Right lobe of liver (tissue), 6 donors: Measurements from ENCODE around the gene CTSD. TPM values are rescaled to one million over a fixed set of nuclear protein-coding genes. Genes with fewer than 3 reads are reported as not detected.

Source experiments
- ATAC-seq, 4 donors: fragments of 200-7000 bp; cut with Tn5 transposase; one replicate each; pipeline ENCODE4 v1.9.1; 2020; ENCODE audit warnings: mild to moderate bottlenecking in 4 of 4, moderate library complexity in 4 of 4
- DNase-seq, 3 donors: peaks; one replicate each; pipeline ENCODE4 v3.0.0-alpha.2; 2020
- H3K27ac ChIP-seq, 3 donors: fragments of 200-600 bp; one replicate each; pipeline ENCODE4 v1.8.0; 2022
- H3K27me3 ChIP-seq, 2 donors: fragments of 200-600 bp; one replicate each; pipeline ENCODE4 v1.8.0; 2022
- H3K36me3 ChIP-seq, 4 donors: fragments of 200-600 bp; sonication (generic) in 1 of 4; one replicate each; pipeline versions ENCODE4 v1.5.1 to v1.8.0; 2017 to 2022; ENCODE audit warnings: control low read depth in 1 of 4
- H3K4me1 ChIP-seq, 4 donors: fragments of 200-600 bp; sonication (generic) in 1 of 4; one replicate each; pipeline versions ENCODE4 v1.5.1 to v1.8.0; 2017 to 2022; ENCODE audit warnings: control low read depth in 1 of 4
- H3K4me3 ChIP-seq, 3 donors: fragments of 200-600 bp; one replicate each; pipeline ENCODE4 v1.8.0; 2022
- H3K9me3 ChIP-seq, 4 donors: fragments of 200-600 bp; sonication (generic) in 1 of 4; one replicate each; pipeline versions ENCODE4 v1.5.1 to v1.8.0; 2017 to 2022; ENCODE audit warnings: control low read depth in 1 of 4
- CTCF ChIP-seq, 4 donors: fragments of 200-600 bp in 3 of 4; fragments of 450-650 bp in 1 of 4; IDR thresholded peaks; one replicate each; pipeline versions ENCODE4 v1.5.1 to v1.8.0; 2016 to 2022; ENCODE audit warnings: antibody characterized with exemption in 4 of 4, mild to moderate bottlenecking in 2 of 4
- POLR2A ChIP-seq: fragments of 450-650 bp; IDR thresholded peaks from one replicate; pipeline ENCODE4 v1.6.1; 2017; ENCODE audit warnings: antibody characterized with exemption, mild to moderate bottlenecking
- WGBS: methylation state at CpG from one replicate; pipeline ENCODE4 v1.1.6; 2018; ENCODE audit warnings: low coverage, low lambda C conversion rate; ENCODE audit not compliant: insufficient coverage; ENCODE audit errors: missing lambda C conversion rate; 5-methylcytosine and 5-hydroxymethylcytosine counted together
- intact Hi-C, 2 donors: fragments of 100-400 bp; cut with DNase I; formaldehyde crosslinking; loops; one replicate each; pipeline versions ENCODE4 v1.11.2 to v1.14.1; 2022
- total RNA-seq, 6 experiments: library from RNA; depleted of rRNA in 2 of 6; stranded (reverse); fragments of >200 nt in 2 of 6; fragmentation: NEBNext Ultra II Directional in 3 of 6; extraction: Animal tissue kit (Norgen Biotek cat#: 25700) in 3 of 6; gene quantifications; one replicate each; pipeline versions ENCODE4 v1.1.0 to v1.2.4, GENCODE V29; 2016 to 2023
- donor health status: DM: no; HTN: yes; CAD: no.
- donor health status: DM: no; HTN: no; CAD: no.
- donor health status: DM: no; HTN: no; CAD: no.
- donor health status: DM: no; HTN: yes; CAD: no.
- donor health status: DM: no; HTN: yes; CAD: no.

The CTSD gene
- total RNA-seq, 6 experiments from 2014 or later, result 515 to 1,549 (median 1,009) TPM

DNA sequence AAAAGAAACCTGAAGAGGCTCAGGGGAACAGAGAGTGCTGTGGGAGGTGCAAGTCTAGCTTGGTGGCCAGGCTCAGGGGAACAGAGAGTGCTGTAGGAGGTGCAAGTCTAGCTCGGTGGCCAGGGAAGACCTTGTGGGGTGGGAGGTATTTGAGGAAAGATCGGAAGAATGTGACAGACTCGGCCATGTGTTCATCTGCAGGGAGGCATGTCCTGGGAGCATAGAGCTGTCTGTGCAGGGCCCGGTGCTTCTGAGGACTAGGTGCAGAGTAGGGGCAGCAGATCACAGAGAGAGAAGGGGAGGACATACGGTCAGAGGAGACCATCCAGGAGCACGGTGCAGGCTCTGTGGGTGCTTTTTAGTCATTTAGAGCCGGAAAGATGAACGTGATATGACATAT is 24.2 kb downstream of the CTSD start:
- Histone ChIP-seq H3K4me3 (no peak overlapping the region), H3K4me1 (no peaks in the 10 kb centered on the region), H3K9me3 (peaks cover 0 to 7% (median 1%) of the 10 kb centered on the region in 4 donors), H3K36me3 (no peaks in the 10 kb centered on the region), H3K27me3 (no peaks in the 10 kb centered on the region), H3K27ac (no peak overlapping the region)
- intact Hi-C loops, result no loop called here
- ATAC-seq (peak in 2 of 4 donors; percentile 2 to 3), DNase-seq (peak in 1 of 3 donors; percentile 34)
- 59% methylated on average over 8 of the region's 8 CpGs for WGBS
- TF ChIP-seq POLR2A, result no peak
- TF ChIP-seq CTCF (IDR thresholded peaks at IDR 0.05), result no peak

- TF ChIP-seq CTCF (IDR thresholded peaks at IDR 0.05), result no peak
- no peak for TF ChIP-seq POLR2A
- H3K4me3 ChIP-seq, result no peak overlapping the region
- DNase-seq (peak in 1 of 3 donors; percentile 22), ATAC-seq (no peak)
- peaks cover 0 to 7% (median 1%) of the 10 kb centered on the region in 4 donors for H3K9me3 ChIP-seq
- H3K4me1 ChIP-seq, result no peaks in the 10 kb centered on the region
- H3K36me3 ChIP-seq, result no peaks in the 10 kb centered on the region
- 79% methylated on average over 10 of the region's 10 CpGs for WGBS
- intact Hi-C loops, result no loop called here
- H3K27me3 ChIP-seq, result no peaks in the 10 kb centered on the region
- H3K27ac ChIP-seq, result no peak overlapping the region
Observed at GRCh38 chr11:1738380-1738779, 25.3 kb downstream of the CTSD start.

DNA sequence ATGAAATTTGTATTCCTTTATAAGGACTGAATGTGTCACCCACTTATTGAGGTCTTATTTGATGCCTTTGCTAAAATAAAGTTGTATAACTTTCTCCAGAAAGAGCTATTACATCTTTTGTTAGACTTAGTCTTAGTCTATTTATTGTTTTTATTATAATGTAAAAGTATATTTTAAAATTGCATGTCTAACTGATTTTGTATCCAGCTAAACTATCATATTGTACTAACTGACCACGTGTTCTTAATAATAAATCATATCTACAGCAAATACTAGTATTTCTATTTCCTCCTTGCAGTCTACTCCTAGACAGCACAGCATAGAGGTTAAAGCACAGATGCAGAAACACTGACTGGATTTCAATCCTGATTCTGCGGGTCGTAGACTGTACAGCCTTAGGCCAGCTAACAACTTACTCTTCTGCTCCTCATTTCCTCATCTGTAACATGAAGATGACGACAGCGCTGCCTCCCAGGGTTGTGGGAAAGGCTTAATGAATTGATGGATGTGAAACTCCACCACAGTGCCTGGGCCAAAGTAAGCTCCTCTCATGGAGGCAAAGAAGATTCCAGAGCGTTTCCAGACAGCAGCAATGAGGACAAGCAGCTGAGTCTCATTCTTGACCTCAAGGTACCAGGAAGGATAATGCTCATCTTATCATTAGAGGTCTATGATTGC is 26.5 kb downstream of the CTSD start:
- TF ChIP-seq POLR2A, result no peak
- TF ChIP-seq CTCF (IDR thresholded peaks at IDR 0.05), result no peak
- H3K4me3 ChIP-seq, result no peak overlapping the region
- DNase-seq (peak in 1 of 3 donors; percentile 20), ATAC-seq (no peak)
- H3K36me3 ChIP-seq, result no peaks in the 10 kb centered on the region
- no peaks in the 10 kb centered on the region for H3K27me3 ChIP-seq
- peaks cover 0 to 7% (median 1%) of the 10 kb centered on the region in 4 donors for H3K9me3 ChIP-seq
- H3K4me1 ChIP-seq, result no peaks in the 10 kb centered on the region
- intact Hi-C loops, result no loop called here
- WGBS, result 66% methylated on average over 6 of the region's 6 CpGs
- no peak overlapping the region for H3K27ac ChIP-seq

DNA sequence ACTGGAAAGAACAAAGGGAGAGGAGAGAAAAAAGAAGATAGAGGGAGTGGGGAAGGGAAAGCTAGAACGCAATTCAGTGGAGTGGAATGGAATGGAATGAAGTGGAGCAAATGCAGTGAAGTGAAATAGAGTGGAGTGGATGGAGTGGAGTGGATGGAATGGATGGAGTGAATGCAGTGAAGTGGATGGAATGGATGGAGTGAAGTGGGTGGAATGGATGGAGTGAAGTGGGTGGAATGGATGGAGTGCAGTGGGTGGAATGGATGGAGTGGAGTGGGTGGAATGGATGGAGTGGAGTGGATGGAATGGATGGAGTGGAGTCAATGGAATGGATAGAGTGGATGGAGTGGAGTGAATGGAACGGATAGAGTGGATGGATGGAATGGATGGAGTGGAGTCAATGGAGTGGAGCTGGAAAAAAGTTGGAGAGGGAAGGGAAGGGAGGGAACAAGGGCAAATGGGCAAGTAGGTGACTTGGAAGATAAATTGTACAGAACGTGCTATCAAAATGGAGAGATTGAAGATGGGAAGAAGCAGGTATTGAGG is 27.2 kb downstream of the CTSD start:
- H3K4me1 ChIP-seq, result no peaks in the 10 kb centered on the region

More for the DNA sequence above, 27.2 kb downstream of the CTSD start:
- peaks cover 0 to 7% (median 1%) of the 10 kb centered on the region in 4 donors for H3K9me3 ChIP-seq
- H3K27me3 ChIP-seq, result no peaks in the 10 kb centered on the region
- intact Hi-C loops, result no loop called here
- H3K4me3 ChIP-seq, result no peak overlapping the region
- TF ChIP-seq CTCF (IDR thresholded peaks at IDR 0.05), result no peak
- H3K27ac ChIP-seq, result no peak overlapping the region
- no peaks in the 10 kb centered on the region for H3K36me3 ChIP-seq
- WGBS, result 53% methylated on average over 3 of the region's 3 CpGs
- ATAC-seq, result no peak
- no peak for DNase-seq
